LNCAP (cell line): ENCODE measurements around the gene RNF112.

Experiments
- CTCF ChIP-seq: fragments of 450-650 bp; IDR thresholded peaks from 2 replicates; pipeline ENCODE4 v1.5.1; 2017; ENCODE audit warnings: mild to moderate bottlenecking

RNF112 gene

DNA sequence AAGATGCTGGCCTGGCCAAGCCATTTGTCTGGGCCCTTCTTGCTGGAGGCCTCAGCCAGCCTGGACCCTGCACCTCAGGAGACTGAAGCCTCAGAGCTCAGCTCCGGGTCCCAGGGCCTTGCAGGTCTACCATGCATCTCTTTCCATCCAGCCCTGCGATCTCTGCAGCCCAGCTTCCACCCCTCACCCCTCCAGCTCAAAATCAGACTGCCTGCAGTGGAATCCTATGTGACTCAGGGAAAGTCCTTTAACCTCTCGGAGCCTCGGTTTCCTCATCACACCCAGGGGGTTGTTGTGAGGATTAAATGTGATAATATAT, 45.6 kb upstream of the RNF112 start:
- no peak for TF ChIP-seq CTCF

DNA sequence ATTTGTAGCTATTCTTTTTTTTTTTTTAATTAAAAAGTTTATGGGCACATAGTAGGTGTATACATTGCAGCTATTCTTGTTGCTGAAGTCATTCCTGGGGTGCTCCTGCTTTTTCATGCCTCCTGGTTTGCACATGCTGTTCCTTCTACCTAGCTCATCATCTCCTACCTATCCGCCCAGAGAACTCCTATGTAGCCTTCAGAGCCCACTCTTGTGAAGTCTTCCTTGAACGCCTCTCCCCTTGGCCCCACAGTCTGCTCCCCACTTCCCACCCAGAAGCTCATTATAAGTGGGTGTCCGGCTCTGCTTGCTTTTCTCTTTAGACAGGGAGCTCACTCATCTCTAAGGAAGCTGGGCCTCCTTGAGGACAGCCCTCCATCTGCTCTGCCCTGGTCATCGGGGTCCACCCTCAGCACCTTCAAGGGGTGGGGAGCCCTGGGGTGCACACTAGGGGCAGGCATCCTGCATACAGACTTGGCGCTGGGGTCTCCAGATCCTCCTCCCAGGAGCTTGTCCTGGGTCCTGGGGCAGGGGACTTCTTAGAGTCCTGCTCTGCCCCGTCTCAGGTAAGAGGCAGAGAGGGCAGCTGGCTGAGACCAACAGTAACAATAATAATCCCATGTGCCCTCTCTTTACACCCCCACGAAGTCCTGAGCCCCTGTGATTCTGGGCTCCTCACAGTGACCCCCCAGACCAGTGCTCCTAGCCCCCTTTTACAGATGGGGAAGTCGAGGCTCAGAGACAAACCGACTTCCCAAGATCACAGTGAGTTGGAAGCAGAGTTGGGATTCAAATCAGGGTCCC, 45.0 kb upstream of the RNF112 start:
- TF ChIP-seq CTCF = no peak

DNA sequence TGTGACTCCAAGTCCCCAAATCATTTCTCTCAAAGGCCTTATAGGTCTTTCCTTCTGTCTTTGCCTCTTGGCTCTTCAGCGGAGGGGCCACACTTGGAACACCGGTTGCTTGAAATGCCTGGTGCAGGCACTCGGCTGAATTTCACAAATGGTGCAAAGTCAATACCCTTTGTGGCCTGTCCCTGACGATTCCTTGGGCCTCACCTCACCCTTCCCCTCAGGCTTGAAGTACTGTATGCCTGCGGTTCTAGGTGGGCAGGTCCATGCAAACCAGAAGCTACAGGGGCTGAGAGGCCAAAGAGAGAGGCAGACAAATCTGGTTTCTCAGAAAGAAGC, 44.4 kb upstream of the RNF112 start:
- TF ChIP-seq CTCF = no peak

GRCh38 chr17:19368229-19368628, 42.8 kb upstream of the RNF112 start:
- TF ChIP-seq CTCF = no peak

GRCh38 chr17:19369107-19369778, 41.8 kb upstream of the RNF112 start:
- TF ChIP-seq CTCF = no peak

DNA sequence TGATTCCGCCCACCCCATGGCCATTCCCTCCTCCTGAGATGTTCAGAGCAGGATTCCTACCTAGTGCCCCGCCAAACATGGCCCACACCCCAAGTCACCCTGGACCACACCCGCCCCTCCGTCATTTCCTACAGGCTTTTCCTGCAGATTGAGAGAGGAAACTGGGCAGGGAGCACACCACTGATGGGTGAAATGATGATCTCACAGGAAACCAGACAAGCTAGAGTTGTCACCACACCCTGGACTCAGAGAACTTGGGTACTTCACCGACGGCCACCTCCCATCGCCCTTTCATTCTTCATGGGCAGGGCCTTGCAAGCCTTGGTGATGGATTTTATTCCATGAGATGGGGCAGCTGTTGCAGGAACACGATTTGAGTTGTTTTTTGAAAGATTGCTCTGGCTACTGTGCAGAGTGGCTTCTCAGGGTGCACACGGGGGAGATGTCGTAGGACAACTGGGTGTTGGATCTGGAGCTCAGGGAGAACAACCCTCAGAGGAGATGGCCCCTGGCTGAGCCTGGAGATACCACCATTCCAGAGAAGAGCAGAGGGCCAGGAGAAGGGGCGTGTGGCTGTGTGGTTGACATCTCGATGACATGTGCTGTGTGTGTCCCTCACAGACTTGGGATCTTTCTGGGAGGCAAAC, 41.1 kb upstream of the RNF112 start:
- TF ChIP-seq CTCF = no peak

DNA sequence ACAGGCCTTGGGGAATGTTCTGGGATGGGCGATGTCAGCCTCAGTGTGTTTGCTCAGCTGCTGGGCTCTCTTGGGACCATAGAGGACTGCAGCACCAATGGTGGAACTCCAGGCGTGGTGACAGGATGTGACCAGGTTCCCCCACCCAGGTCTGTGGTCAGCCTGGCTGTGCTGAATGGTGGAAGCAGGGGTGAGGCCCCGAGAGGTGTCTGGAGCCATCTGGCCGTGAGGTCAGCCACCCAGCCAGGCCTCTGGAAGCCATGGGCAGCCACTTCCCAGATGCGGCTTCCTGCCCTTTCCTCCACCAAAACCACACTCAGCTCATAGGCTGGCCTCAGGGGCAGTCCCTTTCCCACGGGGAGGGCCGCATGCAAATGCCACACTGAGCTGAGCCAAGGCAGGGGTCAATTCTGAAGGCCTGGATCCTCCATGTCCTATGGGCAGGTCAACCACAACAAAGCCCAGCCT, 40.5 kb upstream of the RNF112 start:
- TF ChIP-seq CTCF = no peak
